ENCODE measurements around the gene CARMIL1.

DNA sequence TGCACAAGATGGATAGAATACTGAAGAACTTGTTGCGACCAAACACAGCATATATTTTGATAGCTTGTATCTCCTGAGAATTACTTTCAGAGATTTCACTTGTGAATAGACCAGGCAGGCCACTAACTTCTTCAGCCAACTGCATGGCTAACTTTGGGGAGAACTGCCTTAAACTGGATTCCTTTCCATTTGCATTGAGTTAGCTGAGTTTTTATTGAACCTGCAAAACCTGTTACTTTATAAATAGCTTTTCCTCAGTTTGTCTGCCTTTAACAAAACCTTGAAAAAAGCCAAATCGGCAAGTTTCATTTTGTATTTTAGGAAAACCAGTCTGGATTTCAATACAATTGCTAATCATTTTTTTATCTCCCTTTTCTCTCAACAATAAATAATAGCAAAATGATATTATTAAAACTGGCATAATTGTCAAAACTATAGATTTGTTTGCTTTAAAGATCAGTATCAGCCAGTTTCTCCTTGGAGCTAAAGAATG lies 300.3 kb downstream of the CARMIL1 start:
- TF ChIP-seq, protein P1, sequence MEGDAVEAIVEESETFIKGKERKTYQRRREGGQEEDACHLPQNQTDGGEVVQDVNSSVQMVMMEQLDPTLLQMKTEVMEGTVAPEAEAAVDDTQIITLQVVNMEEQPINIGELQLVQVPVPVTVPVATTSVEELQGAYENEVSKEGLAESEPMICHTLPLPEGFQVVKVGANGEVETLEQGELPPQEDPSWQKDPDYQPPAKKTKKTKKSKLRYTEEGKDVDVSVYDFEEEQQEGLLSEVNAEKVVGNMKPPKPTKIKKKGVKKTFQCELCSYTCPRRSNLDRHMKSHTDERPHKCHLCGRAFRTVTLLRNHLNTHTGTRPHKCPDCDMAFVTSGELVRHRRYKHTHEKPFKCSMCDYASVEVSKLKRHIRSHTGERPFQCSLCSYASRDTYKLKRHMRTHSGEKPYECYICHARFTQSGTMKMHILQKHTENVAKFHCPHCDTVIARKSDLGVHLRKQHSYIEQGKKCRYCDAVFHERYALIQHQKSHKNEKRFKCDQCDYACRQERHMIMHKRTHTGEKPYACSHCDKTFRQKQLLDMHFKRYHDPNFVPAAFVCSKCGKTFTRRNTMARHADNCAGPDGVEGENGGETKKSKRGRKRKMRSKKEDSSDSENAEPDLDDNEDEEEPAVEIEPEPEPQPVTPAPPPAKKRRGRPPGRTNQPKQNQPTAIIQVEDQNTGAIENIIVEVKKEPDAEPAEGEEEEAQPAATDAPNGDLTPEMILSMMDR (IDR thresholded peaks at IDR 0.05; ENCODE audit: insufficient read depth, low read depth, low read length), result no peak
- TF ChIP-seq EZH2 (IDR thresholded peaks at IDR 0.05; ENCODE audit: insufficient read depth, low read length), result no peak

Data from astrocyte (in vitro differentiated cells and primary cell).